ENCODE results near the gene BTG4.

DNA sequence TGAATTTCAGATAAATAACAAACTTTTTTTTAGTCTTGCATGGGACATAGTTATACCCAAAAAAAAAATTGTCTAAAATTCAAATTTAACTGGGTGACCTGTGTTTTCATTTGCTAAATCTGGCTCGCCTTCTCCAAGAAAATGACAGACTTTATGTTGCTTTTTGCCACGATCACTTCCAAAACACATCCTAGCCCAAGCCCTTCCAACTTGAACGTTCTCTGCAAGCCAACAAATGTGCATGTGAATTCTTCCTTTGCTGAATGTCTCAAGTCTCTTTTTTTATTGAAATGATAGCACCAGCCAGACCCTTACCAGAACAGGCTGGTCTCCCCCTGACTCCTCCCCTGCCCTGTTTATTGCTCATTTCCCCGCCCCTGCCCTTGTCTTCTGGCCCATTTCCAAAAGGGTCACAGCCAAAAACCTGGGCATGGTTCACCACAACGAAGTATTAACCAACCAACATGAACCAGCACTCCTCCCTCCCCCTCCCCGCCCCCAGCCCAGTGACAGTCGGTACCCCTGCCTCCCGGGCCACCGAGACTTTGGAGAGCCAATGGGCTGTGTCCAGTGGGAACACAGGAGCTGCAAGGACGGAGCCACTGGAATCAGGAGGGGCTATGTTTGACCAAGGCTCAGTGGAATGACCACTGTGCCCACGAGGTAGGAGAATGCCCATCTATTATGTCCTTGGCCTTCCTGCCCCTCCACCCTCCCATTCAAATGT, 63.2 kb downstream of the BTG4 start:
- TF ChIP-seq, protein P1, sequence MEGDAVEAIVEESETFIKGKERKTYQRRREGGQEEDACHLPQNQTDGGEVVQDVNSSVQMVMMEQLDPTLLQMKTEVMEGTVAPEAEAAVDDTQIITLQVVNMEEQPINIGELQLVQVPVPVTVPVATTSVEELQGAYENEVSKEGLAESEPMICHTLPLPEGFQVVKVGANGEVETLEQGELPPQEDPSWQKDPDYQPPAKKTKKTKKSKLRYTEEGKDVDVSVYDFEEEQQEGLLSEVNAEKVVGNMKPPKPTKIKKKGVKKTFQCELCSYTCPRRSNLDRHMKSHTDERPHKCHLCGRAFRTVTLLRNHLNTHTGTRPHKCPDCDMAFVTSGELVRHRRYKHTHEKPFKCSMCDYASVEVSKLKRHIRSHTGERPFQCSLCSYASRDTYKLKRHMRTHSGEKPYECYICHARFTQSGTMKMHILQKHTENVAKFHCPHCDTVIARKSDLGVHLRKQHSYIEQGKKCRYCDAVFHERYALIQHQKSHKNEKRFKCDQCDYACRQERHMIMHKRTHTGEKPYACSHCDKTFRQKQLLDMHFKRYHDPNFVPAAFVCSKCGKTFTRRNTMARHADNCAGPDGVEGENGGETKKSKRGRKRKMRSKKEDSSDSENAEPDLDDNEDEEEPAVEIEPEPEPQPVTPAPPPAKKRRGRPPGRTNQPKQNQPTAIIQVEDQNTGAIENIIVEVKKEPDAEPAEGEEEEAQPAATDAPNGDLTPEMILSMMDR (IDR thresholded peaks at IDR 0.05; ENCODE audit: poor library complexity) = no peak
- no peak for TF ChIP-seq EZH2 (IDR thresholded peaks at IDR 0.05; ENCODE audit: borderline replicate concordance)
